Fibroblast of gingiva (primary cell): ENCODE results near the gene FGF2.
"Not testable (repeated sequence)": the region's sequence is repeated elsewhere in the genome, so short reads cannot be mapped to it uniquely, and the experiment has no call there.

Experiments
- DNase-seq: peaks from one replicate; pipeline ENCODE4 v3.0.0-alpha.2; 2011; ENCODE audit warnings: low read depth

FGF2 gene

GRCh38 chr4:122922877-122923511, 96.4 kb downstream of the FGF2 start:
- peak; percentile 81 for DNase-seq

GRCh38 chr4:122928930-122929329, 102.3 kb downstream of the FGF2 start:
- no peak for DNase-seq

- DNase-seq: no peak
Measured at GRCh38 chr4:122930862-122931261, 104.2 kb downstream of the FGF2 start.

- DNase-seq: no peak
Measured at GRCh38 chr4:122932763-122933162, 106.1 kb downstream of the FGF2 start.

- not testable (repeated sequence) for DNase-seq
Measured at GRCh38 chr4:122945136-122945535, 118.5 kb downstream of the FGF2 start.

GRCh38 chr4:122946142-122946541, 119.5 kb downstream of the FGF2 start:
- DNase-seq: no peak
